Loucy (cell line): ENCODE results near the gene CDH8.

Experiments used
- EZH2phosphoT487 ChIP-seq: fragments of 200-600 bp; IDR thresholded peaks from 2 replicates; pipeline ENCODE4 v1.6.1; 2018; ENCODE audit warnings: antibody characterized with exemption, mild to moderate bottlenecking, moderate library complexity, borderline replicate concordance
- TF ChIP-seq, protein P1 (sequence below): fragments of 200-600 bp; sonication (generic); conservative IDR thresholded peaks from 2 replicates; pipeline ENCODE4 v1.5.1; 2014; ENCODE audit warnings: mild to moderate bottlenecking, antibody characterized with exemption, low read length

DNA sequence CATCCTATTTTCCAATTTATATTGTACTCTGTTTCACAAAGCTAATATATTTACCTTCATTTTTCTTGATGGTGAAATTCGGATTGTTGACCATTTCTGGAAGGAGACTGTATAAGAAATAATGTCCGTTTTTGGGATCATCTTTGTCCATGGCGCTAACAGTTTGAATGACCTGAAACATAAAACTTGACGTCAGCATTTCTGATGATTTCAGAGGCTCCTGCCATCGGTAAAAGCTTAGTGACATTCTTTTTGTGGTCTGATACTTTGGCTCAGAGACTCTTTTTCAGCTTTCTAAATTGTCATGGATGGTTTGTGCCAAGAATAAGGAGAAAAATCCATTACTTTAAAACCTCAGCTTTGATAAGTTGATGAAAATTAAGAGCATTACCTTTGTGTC is 322.5 kb downstream of the CDH8 start:
- TF ChIP-seq, protein P1, sequence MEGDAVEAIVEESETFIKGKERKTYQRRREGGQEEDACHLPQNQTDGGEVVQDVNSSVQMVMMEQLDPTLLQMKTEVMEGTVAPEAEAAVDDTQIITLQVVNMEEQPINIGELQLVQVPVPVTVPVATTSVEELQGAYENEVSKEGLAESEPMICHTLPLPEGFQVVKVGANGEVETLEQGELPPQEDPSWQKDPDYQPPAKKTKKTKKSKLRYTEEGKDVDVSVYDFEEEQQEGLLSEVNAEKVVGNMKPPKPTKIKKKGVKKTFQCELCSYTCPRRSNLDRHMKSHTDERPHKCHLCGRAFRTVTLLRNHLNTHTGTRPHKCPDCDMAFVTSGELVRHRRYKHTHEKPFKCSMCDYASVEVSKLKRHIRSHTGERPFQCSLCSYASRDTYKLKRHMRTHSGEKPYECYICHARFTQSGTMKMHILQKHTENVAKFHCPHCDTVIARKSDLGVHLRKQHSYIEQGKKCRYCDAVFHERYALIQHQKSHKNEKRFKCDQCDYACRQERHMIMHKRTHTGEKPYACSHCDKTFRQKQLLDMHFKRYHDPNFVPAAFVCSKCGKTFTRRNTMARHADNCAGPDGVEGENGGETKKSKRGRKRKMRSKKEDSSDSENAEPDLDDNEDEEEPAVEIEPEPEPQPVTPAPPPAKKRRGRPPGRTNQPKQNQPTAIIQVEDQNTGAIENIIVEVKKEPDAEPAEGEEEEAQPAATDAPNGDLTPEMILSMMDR: no peak
- TF ChIP-seq EZH2phosphoT487: no peak
